ENCODE results near the gene TNFSF15.

- TF ChIP-seq ZNF10 (tag by site-specific recombination; IDR thresholded peaks at IDR 0.05) (no peak), CTCF (tag by site-specific recombination; IDR thresholded peaks at IDR 0.05) (no peak)
Observed at GRCh38 chr9:114759512-114760341, 46.1 kb downstream of the TNFSF15 start.
